Measurements from ENCODE around the gene GRB7. TPM values are rescaled to one million over a fixed set of nuclear protein-coding genes. Genes with fewer than 3 reads are reported as not detected.

GRB7 gene
- total and polyA plus RNA-seq, 2 experiments from 2014 or later: 1.8 to 6.6 TPM

DNA sequence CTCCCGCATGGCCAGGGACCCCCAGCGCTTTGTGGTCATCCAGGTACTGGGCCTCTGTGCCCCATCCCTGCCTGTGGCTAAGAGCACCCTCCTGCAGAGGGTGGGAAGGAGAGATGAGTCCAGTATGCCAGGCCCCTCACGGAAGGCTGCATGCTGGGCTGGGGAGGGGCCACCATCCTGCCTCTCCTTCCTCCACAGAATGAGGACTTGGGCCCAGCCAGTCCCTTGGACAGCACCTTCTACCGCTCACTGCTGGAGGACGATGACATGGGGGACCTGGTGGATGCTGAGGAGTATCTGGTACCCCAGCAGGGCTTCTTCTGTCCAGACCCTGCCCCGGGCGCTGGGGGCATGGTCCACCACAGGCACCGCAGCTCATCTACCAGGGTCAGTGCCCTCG is 11.1 kb upstream of the GRB7 start:
- Histone ChIP-seq H3K4me3 (no peak overlapping the region), H3K27me3 (no peaks in the 10 kb centered on the region), H3K4me1 (ENCODE audit: low read depth) (no peaks in the 10 kb centered on the region), H3K27ac (no peak overlapping the region), H3K36me3 (peaks cover 32% of the 10 kb centered on the region), H3K9me3 (ENCODE audit: low read depth) (no peaks in the 10 kb centered on the region)
- DNase-seq (ENCODE audit: low read depth in 1 of 2, low spot score in 1 of 2): no peak
- TF ChIP-seq, protein P1, sequence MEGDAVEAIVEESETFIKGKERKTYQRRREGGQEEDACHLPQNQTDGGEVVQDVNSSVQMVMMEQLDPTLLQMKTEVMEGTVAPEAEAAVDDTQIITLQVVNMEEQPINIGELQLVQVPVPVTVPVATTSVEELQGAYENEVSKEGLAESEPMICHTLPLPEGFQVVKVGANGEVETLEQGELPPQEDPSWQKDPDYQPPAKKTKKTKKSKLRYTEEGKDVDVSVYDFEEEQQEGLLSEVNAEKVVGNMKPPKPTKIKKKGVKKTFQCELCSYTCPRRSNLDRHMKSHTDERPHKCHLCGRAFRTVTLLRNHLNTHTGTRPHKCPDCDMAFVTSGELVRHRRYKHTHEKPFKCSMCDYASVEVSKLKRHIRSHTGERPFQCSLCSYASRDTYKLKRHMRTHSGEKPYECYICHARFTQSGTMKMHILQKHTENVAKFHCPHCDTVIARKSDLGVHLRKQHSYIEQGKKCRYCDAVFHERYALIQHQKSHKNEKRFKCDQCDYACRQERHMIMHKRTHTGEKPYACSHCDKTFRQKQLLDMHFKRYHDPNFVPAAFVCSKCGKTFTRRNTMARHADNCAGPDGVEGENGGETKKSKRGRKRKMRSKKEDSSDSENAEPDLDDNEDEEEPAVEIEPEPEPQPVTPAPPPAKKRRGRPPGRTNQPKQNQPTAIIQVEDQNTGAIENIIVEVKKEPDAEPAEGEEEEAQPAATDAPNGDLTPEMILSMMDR (IDR thresholded peaks at IDR 0.05; ENCODE audit: low read depth, low read length): no peak

DNA sequence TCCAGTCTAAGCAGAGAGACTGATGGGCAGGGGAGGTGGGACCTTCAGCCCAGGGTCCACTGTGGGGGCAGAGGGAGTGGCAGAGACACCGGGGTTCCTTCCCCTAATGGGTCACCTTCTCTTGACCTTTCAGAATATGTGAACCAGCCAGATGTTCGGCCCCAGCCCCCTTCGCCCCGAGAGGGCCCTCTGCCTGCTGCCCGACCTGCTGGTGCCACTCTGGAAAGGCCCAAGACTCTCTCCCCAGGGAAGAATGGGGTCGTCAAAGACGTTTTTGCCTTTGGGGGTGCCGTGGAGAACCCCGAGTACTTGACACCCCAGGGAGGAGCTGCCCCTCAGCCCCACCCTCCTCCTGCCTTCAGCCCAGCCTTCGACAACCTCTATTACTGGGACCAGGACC is 10.2 kb upstream of the GRB7 start:
- no peak for DNase-seq (ENCODE audit: low read depth in 1 of 2, low spot score in 1 of 2)
- H3K27me3 ChIP-seq: no peaks in the 10 kb centered on the region
- peak overlapping the region; percentile 40 for H3K27ac ChIP-seq
- no peak overlapping the region for H3K4me3 ChIP-seq
- no peaks in the 10 kb centered on the region for H3K9me3 ChIP-seq (ENCODE audit: low read depth)
- no peaks in the 10 kb centered on the region for H3K4me1 ChIP-seq (ENCODE audit: low read depth)
- H3K36me3 ChIP-seq: peaks cover 24% of the 10 kb centered on the region
- TF ChIP-seq, protein P1 (IDR thresholded peaks at IDR 0.05; ENCODE audit: low read depth, low read length): no peak

DNA sequence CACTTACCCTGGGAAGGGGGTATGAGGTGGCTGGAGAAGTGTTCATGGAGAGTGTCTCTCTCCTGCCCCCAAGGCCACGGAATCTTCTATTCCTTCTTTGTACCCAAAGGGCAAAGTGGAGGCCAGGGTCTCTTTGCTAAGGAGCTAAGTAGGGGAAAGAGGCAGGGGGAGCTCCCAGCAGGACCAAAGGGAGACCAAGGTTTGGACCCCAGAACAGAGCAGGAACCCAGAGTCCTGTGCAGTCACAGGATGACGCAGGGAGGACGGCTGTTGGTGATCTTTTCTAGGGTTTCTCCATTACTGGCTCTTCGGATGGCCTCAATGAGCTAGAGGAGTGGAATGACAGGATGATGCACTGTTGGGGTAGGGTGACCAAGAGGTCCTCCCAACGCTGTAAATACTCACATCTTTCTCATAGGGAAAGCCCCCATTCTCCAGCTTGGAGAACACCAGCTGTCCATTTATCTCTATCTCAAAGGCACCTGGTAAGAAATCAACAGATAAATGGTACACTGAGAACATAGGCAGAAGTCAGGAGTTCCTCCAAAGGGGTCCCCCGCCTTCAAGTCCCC is 8.4 kb upstream of the GRB7 start:
- DNase-seq (ENCODE audit: low read depth in 1 of 2, low spot score in 1 of 2): no peak
- H3K27me3 ChIP-seq: no peaks in the 10 kb centered on the region
- H3K4me3 ChIP-seq: no peak overlapping the region

DNA sequence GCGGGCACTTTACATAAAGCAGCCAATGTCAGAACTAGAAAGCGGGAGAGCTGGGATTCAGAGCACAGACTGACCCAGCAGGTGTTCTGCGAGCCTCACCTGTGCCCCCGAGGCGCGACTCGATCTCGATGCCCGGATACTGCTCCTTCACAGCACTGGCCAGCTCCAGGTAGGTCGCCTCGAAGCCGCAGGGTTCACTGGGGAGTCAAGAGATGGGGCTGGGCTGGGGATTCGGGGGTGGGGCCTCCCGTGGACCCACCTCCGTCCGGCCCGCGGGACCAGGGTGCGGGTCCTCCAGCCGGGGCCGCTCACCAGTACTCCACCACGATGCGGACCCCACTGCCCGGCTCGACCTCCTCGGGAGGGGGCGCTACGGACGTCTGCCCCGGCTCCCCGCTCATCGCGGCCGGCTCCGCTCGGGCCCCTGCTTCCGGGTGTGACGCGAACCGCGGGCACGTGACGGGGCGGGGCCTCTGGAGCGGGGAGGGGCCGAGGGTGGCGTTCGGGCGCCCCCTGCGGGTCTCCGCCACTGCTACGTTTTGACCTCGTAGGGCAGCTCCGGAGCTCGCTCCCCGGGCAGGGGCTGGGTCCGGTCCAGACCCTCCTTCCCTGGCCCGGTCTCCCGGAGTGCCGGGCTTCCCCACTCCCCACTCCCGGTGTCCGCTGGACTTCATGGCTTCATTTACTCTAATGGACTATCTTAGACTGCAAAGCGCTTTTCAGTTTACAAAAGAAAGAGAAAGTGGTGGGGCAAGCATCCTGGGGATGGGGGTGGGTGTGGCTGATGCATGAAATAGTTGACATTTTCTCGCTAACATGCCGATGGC is 7.4 kb upstream of the GRB7 start, which contains the start of gene MIEN1:
TSS of gene MIEN1 (minus strand) at position 438 of the 827 bp plus-strand sequence. CDS start at position 401, 37 bp downstream.
- H3K36me3 ChIP-seq: peaks cover 4% of the 10 kb centered on the region
- no peaks in the 10 kb centered on the region for H3K4me1 ChIP-seq (ENCODE audit: low read depth)
- peak; percentile 87 to 93 for DNase-seq (ENCODE audit: low read depth in 1 of 2, low spot score in 1 of 2)
- TF ChIP-seq, protein P1 (IDR thresholded peaks at IDR 0.05; ENCODE audit: low read depth, low read length): peak; percentile 82
- H3K27ac ChIP-seq: peak within 1 kb of the TSS; percentile 40
- H3K27me3 ChIP-seq: no peaks in the 10 kb centered on the region
- H3K9me3 ChIP-seq (ENCODE audit: low read depth): no peaks in the 10 kb centered on the region
- H3K4me3 ChIP-seq: peak within 1 kb of the TSS; percentile 46

More for the DNA sequence above, 8.4 kb upstream of the GRB7 start:
- H3K9me3 ChIP-seq (ENCODE audit: low read depth): no peaks in the 10 kb centered on the region
- H3K4me1 ChIP-seq (ENCODE audit: low read depth): no peaks in the 10 kb centered on the region
- TF ChIP-seq, protein P1 (IDR thresholded peaks at IDR 0.05; ENCODE audit: low read depth, low read length): no peak
- H3K36me3 ChIP-seq: peaks cover 14% of the 10 kb centered on the region
- H3K27ac ChIP-seq: peak overlapping the region; percentile 40

DNA sequence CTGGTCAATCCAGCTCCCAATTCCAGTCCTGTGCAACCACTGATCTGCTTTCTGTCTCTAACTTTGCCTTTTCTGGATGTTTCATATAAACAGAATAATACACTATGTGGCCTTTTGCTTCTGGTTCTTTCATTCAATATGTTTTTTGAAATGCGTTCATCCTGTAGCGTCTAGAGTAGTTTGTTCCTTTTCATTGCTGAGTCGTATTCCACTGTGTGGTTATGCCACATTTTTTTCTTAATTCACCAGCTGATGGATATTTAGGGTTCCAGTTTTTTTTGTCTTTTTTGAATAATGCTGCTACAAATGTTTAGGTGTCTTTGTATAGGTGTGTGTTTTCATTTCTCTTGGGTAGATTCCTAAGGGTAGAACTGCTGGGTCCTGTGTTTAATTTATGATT is 5.2 kb upstream of the GRB7 start:
- H3K27me3 ChIP-seq: peaks cover 8% of the 10 kb centered on the region
- no peak overlapping the region for H3K4me3 ChIP-seq
- no peak for DNase-seq (ENCODE audit: low read depth in 1 of 2, low spot score in 1 of 2)
- H3K27ac ChIP-seq: no peak overlapping the region
- H3K9me3 ChIP-seq (ENCODE audit: low read depth): no peaks in the 10 kb centered on the region
- TF ChIP-seq, protein P1 (IDR thresholded peaks at IDR 0.05; ENCODE audit: low read depth, low read length): no peak
- no peaks in the 10 kb centered on the region for H3K36me3 ChIP-seq
- H3K4me1 ChIP-seq (ENCODE audit: low read depth): no peaks in the 10 kb centered on the region

All from cardiac muscle cell (in vitro differentiated cells and primary cell).